ENCODE data around the gene HOXA13. TPM values are rescaled to one million over a fixed set of nuclear protein-coding genes. Genes with fewer than 3 reads are reported as not detected.
A peak's percentile ranks its signal among the peaks of the same experiment; 100 is the strongest.

HOXA13 gene
- total RNA-seq, 2 experiments from 2014 or later, result not detected

DNA sequence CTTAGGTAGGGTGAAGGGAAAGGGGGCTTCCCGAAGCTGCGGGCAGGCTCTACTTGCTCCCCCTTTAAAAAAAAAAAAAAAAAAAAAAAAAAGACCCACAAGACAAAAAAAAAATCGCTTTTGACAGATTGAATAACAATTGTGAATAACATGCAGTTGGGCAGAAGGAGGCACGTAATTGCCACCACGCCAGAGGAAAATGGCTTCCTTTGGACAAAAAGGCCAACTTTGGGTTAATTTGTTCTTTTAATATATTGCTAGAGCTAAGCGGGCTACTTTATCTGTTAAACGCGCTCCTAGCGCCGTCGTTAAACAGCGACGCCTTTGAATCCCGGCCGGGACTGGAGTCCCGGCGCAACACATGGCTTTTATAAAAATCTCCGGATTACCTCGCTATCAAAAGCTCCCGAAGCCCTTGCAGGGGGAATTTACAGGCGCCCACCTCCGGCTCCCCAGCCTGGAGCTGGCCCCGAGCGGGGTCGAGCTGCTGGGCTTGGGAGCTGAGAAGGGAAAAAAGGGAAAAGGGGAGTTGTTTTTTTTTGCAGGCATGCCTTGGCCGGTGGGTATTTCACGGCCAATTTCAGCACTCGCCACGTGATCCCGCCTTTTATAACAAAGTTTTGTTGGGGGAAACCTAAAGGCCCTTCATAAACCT lies 16.1 kb downstream of the HOXA13 start:
- ChIA-PET CTCF (interaction anchor here (1.6 to 4.7 kb wide), 3 partner anchors 12 to 23 kb away, joined by 4 to 26 read pairs (median 10); no protein-coding TSS in a partner anchor), POLR2A (interaction anchor here (1.2 kb wide), 1 partner anchor 33 kb away, joined by 3 read pairs; no protein-coding TSS in a partner anchor)
- Mint-ChIP-seq H3K4me3 (peak overlapping the region; percentile 27), H3K27me3 (peaks cover 84% of the 10 kb centered on the region), H3K36me3 (ENCODE audit: low read depth) (peaks cover 5% of the 10 kb centered on the region), H3K4me1 (peaks cover 33% of the 10 kb centered on the region), H3K9me3 (no peaks in the 10 kb centered on the region), H3K27ac (peak overlapping the region; percentile 48)
- DNase-seq, result no peak

- H3K4me3 Mint-ChIP-seq, result no peak overlapping the region
- peak overlapping the region; percentile 14 for H3K27ac Mint-ChIP-seq
- CTCF ChIA-PET, result interaction anchor here (1.6 to 4.7 kb wide), 3 partner anchors 12 to 22 kb away, joined by 7 to 26 read pairs (median 10); no protein-coding TSS in a partner anchor
- no peak for DNase-seq
- peaks cover 5% of the 10 kb centered on the region for H3K36me3 Mint-ChIP-seq (ENCODE audit: low read depth)
- peaks cover 26% of the 10 kb centered on the region for H3K4me1 Mint-ChIP-seq
- H3K9me3 Mint-ChIP-seq, result no peaks in the 10 kb centered on the region
- POLR2A ChIA-PET, result interaction anchor here (1.2 kb wide), 1 partner anchor 32 kb away, joined by 3 read pairs; no protein-coding TSS in a partner anchor
- peaks cover 83% of the 10 kb centered on the region for H3K27me3 Mint-ChIP-seq
Observed at GRCh38 chr7:27182861-27183681, 16.8 kb downstream of the HOXA13 start.

- Mint-ChIP-seq H3K27me3 (peaks cover 83% of the 10 kb centered on the region), H3K36me3 (ENCODE audit: low read depth) (peaks cover 5% of the 10 kb centered on the region), H3K9me3 (no peaks in the 10 kb centered on the region), H3K27ac (no peak overlapping the region), H3K4me1 (peaks cover 20% of the 10 kb centered on the region), H3K4me3 (no peak overlapping the region)
- ChIA-PET CTCF (interaction anchor here (0.9 to 2.8 kb wide), 3 partner anchors 14 to 56 kb away, joined by 3 to 10 read pairs (median 7); no protein-coding TSS in a partner anchor), POLR2A (no interaction called here)
- no peak for DNase-seq
Observed at GRCh38 chr7:27182285-27182841, 17.5 kb downstream of the HOXA13 start.

GRCh38 chr7:27181795-27182275 lies 18.1 kb downstream of the HOXA13 start:
- no peak overlapping the region for H3K4me3 Mint-ChIP-seq
- peaks cover 78% of the 10 kb centered on the region for H3K27me3 Mint-ChIP-seq
- no peak for DNase-seq
- H3K36me3 Mint-ChIP-seq (ENCODE audit: low read depth), result peaks cover 5% of the 10 kb centered on the region
- H3K9me3 Mint-ChIP-seq, result no peaks in the 10 kb centered on the region
- ChIA-PET CTCF (interaction anchor here (0.9 to 2.8 kb wide), 3 partner anchors 14 to 57 kb away, joined by 3 to 10 read pairs (median 7); no protein-coding TSS in a partner anchor), POLR2A (no interaction called here)
- H3K27ac Mint-ChIP-seq, result no peak overlapping the region
- H3K4me1 Mint-ChIP-seq, result peaks cover 17% of the 10 kb centered on the region

GRCh38 chr7:27180431-27181420 lies 19.2 kb downstream of the HOXA13 start:
- CTCF ChIA-PET, result interaction anchor here (0.6 to 2.9 kb wide), 10 partner anchors 13 to 1287 kb away, joined by 3 to 17 read pairs (median 5); no protein-coding TSS in a partner anchor

GRCh38 chr7:27179503-27180430 lies 20.1 kb downstream of the HOXA13 start:
- H3K9me3 Mint-ChIP-seq, result no peaks in the 10 kb centered on the region
- H3K4me3 Mint-ChIP-seq, result no peak overlapping the region
- H3K27me3 Mint-ChIP-seq, result peaks cover 69% of the 10 kb centered on the region
- peak; percentile 56 for DNase-seq
- H3K4me1 Mint-ChIP-seq, result peaks cover 7% of the 10 kb centered on the region
- ChIA-PET CTCF (interaction anchor here (0.6 to 2.9 kb wide), 19 partner anchors 10 to 1286 kb away, joined by 3 to 17 read pairs (median 3); no protein-coding TSS in a partner anchor), POLR2A (interaction anchor here (1.3 kb wide), 1 partner anchor 11 kb away, joined by 3 read pairs; no protein-coding TSS in a partner anchor)
- no peak overlapping the region for H3K27ac Mint-ChIP-seq
- H3K36me3 Mint-ChIP-seq (ENCODE audit: low read depth), result peaks cover 2% of the 10 kb centered on the region

More at GRCh38 chr7:27180431-27181420, 19.2 kb downstream of the HOXA13 start:
- Mint-ChIP-seq H3K27ac (no peak overlapping the region), H3K27me3 (peaks cover 72% of the 10 kb centered on the region), H3K4me3 (no peak overlapping the region), H3K4me1 (peaks cover 12% of the 10 kb centered on the region), H3K36me3 (ENCODE audit: low read depth) (peaks cover 5% of the 10 kb centered on the region), H3K9me3 (no peaks in the 10 kb centered on the region)
- no peak for DNase-seq
- POLR2A ChIA-PET, result no interaction called here

DNA sequence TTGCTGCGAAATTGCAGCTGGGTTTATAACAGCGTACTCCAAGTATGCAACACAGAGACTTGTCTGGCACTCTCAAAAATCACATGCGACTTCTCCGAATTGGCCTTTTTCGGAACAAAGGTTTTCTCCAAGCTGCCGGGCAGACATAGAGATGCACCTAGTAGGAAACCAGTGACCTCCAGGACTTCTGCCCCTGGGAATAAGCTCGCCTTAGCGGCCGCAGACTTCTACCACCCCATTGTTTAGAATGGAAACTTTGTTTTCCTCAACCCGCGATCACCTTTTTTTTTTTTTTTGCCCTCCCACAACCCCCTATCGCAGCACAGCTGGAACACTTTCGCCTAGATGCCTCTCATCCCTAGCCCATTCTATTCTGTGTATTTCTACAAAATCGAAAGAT lies 20.9 kb downstream of the HOXA13 start:
- Mint-ChIP-seq H3K4me1 (peaks cover 5% of the 10 kb centered on the region), H3K36me3 (ENCODE audit: low read depth) (no peaks in the 10 kb centered on the region), H3K9me3 (no peaks in the 10 kb centered on the region), H3K27ac (no peak overlapping the region), H3K27me3 (peaks cover 70% of the 10 kb centered on the region), H3K4me3 (no peak overlapping the region)
- ChIA-PET POLR2A (interaction anchor here (1.3 kb wide), 1 partner anchor 10 kb away, joined by 3 read pairs; no protein-coding TSS in a partner anchor), CTCF (interaction anchor here (0.6 to 2.9 kb wide), 15 partner anchors 9 to 785 kb away, joined by 3 to 17 read pairs (median 3); no protein-coding TSS in a partner anchor)
- no peak for DNase-seq

DNA sequence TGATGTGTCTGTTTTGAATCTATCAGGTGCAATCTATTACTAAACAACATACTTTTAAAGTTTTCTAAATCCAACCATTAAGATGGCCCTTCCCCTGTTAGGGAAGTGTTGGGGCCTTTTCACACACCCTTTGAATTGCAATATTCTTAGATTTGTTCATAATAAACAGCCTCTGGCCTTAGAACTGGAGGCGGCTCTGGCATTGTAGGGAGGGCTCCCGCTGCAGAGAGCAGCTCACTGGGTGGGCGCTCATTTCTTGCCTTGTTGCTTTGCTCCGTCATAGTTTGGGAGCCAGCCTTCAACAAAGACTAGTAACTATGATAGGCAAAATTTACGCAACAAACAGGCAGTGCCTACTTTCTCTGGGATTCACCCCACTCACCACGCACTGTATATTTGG lies 21.5 kb downstream of the HOXA13 start:
- Mint-ChIP-seq H3K27me3 (peaks cover 65% of the 10 kb centered on the region), H3K9me3 (no peaks in the 10 kb centered on the region), H3K4me3 (no peak overlapping the region), H3K36me3 (ENCODE audit: low read depth) (no peaks in the 10 kb centered on the region), H3K4me1 (peaks cover 3% of the 10 kb centered on the region), H3K27ac (no peak overlapping the region)
- CTCF ChIA-PET, result interaction anchor here (0.7 to 2.9 kb wide), 7 partner anchors 10 to 785 kb away, joined by 3 to 17 read pairs (median 3); no protein-coding TSS in a partner anchor
- POLR2A ChIA-PET, result no interaction called here
- no peak for DNase-seq

- CTCF ChIA-PET, result interaction anchor here (1.1 to 2.9 kb wide), 5 partner anchors 10 to 27 kb away, joined by 3 to 17 read pairs (median 3); no protein-coding TSS in a partner anchor
- Mint-ChIP-seq H3K4me1 (peaks cover 3% of the 10 kb centered on the region), H3K9me3 (no peaks in the 10 kb centered on the region), H3K36me3 (ENCODE audit: low read depth) (no peaks in the 10 kb centered on the region), H3K27ac (no peak overlapping the region), H3K27me3 (peaks cover 61% of the 10 kb centered on the region), H3K4me3 (no peak overlapping the region)
- DNase-seq, result no peak
- POLR2A ChIA-PET, result no interaction called here
Observed at GRCh38 chr7:27177795-27178320, 22.0 kb downstream of the HOXA13 start.

DNA sequence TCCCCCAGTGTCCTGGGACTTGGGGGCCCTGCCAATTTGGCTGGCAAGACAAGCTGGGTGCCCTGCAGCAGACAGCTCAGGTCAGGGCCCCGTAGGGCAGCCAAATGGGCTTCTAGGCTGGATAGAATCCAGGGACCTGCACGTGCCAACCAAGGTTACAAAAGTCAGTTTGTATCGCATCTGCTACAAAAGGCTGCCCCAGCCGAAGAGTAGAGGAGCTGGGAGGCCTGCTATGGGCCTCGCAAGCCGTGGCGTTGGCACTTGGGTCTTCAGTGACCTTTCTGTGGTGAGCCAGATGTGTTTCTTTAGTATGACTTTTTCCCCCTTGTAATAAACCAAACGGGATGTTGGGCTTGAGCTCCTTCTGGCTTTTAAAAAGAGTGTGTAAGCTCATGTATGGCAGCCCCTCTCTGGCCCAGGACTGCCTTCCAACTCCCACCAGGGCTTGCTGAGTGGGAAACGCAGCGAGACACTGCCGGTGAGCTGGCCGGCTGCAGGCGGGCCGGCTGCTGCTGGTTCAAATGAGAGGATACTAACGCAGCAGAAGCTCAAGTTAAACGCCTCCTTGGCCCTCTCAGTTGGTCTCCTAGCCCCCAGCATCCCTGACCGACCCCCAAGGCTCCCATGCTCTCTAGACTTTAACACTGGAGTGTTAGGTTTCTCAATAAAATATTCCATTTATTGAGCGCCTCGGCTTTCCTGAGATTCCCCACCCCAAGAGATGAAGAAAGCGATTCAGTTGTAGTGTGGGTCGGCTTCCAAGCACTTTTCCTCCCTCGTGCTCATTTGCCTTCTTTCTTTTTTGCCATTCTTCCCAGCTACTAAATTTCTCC lies 22.7 kb downstream of the HOXA13 start:
- Mint-ChIP-seq H3K27me3 (peaks cover 59% of the 10 kb centered on the region), H3K9me3 (no peaks in the 10 kb centered on the region), H3K4me3 (no peak overlapping the region), H3K36me3 (ENCODE audit: low read depth) (no peaks in the 10 kb centered on the region), H3K4me1 (peaks cover 5% of the 10 kb centered on the region), H3K27ac (no peak overlapping the region)
- CTCF ChIA-PET, result interaction anchor here (1.1 to 2.0 kb wide), 4 partner anchors 13 to 28 kb away, joined by 3 to 8 read pairs (median 4); no protein-coding TSS in a partner anchor
- POLR2A ChIA-PET, result no interaction called here
- no peak for DNase-seq

Data from activated CD4-positive, alpha-beta memory T cell treated with anti-CD3 and anti-CD28 coated beads, Interleukin-2, amount 10 ng/mL, durations not matched to agents 7 days and 5 days (primary cell).